ENCODE results near the gene ZNF440.

The ZNF440 gene

DNA sequence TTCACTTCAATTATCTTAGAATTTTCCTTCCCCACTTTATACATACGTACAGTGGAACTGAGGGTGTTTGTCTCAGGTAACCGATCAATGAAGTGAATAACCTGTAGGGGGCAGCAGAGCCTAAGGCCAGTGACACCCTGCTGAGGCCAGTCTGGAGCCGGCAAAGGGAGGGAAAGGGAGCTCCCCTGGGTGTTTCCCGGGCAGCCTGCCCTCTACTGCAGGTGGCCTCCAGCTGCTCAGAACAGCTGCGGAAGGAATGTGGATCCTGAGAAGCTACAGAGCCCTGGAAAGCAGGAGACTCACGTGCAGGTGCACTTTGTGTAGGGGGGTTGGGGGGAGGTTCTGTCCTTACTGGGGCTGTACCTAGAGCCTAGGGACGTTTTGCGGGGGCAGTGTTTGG, 16.6 kb upstream of the ZNF440 start:
- ChIA-PET POLR2A (interaction anchor here (0.8 to 1.1 kb wide), 3 partner anchors 14 to 343 kb away, joined by 3 to 4 read pairs (median 3); partner anchors contain the start of gene ZNF20), CTCF (interaction anchor here (0.6 to 8.6 kb wide), 47 partner anchors 8 to 458 kb away, joined by 3 to 95 read pairs (median 5); partner anchors contain the start of genes ZNF20, ZNF433, ZNF440 and ZNF441)
- H3K4me3 ChIP-seq (ENCODE audit: low read depth, low read length), result no peak overlapping the region
- peak; percentile 21 for DNase-seq (ENCODE audit: low read depth, low spot score)
- TF ChIP-seq, protein P1, sequence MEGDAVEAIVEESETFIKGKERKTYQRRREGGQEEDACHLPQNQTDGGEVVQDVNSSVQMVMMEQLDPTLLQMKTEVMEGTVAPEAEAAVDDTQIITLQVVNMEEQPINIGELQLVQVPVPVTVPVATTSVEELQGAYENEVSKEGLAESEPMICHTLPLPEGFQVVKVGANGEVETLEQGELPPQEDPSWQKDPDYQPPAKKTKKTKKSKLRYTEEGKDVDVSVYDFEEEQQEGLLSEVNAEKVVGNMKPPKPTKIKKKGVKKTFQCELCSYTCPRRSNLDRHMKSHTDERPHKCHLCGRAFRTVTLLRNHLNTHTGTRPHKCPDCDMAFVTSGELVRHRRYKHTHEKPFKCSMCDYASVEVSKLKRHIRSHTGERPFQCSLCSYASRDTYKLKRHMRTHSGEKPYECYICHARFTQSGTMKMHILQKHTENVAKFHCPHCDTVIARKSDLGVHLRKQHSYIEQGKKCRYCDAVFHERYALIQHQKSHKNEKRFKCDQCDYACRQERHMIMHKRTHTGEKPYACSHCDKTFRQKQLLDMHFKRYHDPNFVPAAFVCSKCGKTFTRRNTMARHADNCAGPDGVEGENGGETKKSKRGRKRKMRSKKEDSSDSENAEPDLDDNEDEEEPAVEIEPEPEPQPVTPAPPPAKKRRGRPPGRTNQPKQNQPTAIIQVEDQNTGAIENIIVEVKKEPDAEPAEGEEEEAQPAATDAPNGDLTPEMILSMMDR (IDR thresholded peaks at IDR 0.05; ENCODE audit: insufficient read depth, low read length, missing control alignments), result peak; percentile 70

DNA sequence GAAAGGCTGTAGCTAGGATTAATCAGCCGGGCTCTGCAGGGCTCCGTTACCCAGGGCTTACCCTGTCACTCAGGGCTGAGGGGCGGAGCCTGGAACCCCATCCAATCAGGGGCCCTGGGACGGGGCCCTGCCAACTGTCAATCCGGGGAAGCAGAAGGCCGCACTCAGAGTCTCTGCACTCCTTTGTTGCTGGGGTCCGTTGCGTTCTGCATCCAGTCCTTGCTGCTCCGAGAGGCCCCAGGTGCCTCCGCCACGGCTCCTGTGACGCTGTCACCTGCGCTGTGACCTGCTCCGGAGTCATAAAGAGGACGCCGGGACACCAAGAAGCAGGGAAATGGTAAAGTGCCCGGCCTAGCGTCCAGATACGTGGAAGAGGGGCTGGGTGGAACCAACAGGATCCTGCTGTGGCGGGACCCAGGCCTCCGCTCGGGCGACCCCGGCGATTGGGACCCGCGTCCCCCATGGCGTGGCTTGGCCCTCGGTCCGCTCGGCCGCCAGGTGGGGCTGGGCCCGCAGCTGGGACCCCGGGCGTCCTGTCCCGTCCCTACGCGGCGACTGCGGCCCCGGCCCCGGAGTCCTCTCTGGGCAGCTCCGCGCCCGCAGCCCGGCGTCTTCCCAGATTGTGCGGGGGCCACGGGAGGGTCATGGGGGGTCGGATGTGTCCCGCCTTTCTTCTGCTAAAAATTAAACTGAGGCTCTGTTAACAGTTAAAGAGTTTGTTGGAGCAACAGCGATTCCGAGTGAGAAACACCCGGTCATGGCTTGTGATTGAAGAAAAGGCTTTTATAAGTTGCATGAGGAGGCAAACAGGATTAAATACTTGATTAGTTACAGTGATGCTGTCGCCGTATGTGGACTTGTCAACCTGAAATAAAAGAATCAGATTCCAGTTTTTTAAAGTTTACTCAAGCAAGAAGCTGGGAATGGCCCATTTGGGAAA, 15.4 kb upstream of the ZNF440 start, which contains the start of gene ZNF491:
ZNF491 (plus strand) TSS at position 133 of the 940 bp plus-strand sequence. CDS start 7,431 bp downstream, outside the sequence.
- peak; percentile 34 for DNase-seq (ENCODE audit: low read depth, low spot score)
- ChIA-PET CTCF (interaction anchor here (0.6 to 8.6 kb wide), 34 partner anchors 9 to 457 kb away, joined by 3 to 95 read pairs (median 6); partner anchors contain the start of genes ZNF433, ZNF440, ZNF441 and ZNF700), POLR2A (interaction anchor here (0.8 to 1.1 kb wide), 2 partner anchors 15 to 125 kb away, joined by 3 read pairs; no protein-coding TSS in a partner anchor)
- TF ChIP-seq, protein P1 (IDR thresholded peaks at IDR 0.05; ENCODE audit: insufficient read depth, low read length, missing control alignments), result peak; percentile 50
- H3K4me3 ChIP-seq (ENCODE audit: low read depth, low read length), result peak within 1 kb of the TSS; percentile 81

DNA sequence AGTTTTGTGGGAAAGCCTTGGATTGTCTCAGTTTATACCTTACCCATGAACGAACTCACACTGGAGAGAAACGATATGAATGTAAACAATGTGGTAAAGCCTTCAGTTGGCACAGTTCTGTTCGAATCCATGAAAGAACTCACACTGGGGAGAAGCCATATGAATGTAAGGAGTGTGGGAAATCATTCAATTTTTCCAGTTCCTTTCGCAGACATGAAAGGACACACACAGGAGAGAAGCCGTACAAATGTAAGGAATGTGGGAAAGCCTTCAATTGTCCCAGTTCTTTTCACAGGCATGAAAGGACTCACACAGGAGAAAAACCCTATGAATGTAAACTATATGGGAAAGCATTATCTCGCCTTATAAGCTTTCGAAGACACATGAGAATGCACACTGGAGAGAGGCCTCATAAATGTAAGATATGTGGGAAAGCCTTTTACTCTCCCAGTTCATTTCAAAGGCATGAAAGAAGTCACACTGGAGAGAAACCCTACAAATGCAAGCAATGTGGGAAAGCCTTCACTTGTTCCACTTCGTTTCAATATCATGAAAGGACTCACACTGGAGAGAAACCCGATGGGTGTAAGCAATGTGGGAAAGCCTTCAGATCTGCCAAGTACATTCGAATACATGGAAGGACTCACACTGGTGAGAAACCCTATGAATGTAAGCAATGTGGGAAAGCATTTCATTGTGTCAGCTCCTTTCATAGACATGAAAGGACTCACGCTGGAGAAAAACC, 7.5 kb upstream of the ZNF440 start:
- ChIA-PET CTCF (interaction anchor here (4.3 kb wide), 1 partner anchor 8 kb away, joined by 25 read pairs; the partner anchor contains the start of gene ZNF491), POLR2A (no interaction called here)
- DNase-seq (ENCODE audit: low read depth, low spot score), result no peak
- TF ChIP-seq, protein P1 (IDR thresholded peaks at IDR 0.05; ENCODE audit: insufficient read depth, low read length, missing control alignments), result no peak
- H3K4me3 ChIP-seq (ENCODE audit: low read depth, low read length), result no peak overlapping the region

DNA sequence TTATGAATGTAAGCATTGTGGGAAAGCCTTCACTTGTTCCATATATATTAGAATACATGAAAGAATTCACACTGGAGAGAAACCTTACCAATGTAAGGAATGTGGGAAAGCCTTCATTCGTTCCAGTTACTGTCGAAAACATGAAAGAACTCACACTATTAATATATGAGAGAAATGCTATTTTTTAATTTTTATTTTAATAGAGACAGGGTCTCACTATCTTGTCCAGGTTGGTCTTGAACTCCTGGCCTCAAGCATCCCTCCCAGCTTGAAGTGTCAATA, 7.0 kb upstream of the ZNF440 start:
- TF ChIP-seq, protein P1 (IDR thresholded peaks at IDR 0.05; ENCODE audit: insufficient read depth, low read length, missing control alignments), result no peak
- ChIA-PET POLR2A (no interaction called here), CTCF (interaction anchor here (4.3 kb wide), 1 partner anchor 9 kb away, joined by 25 read pairs; the partner anchor contains the start of gene ZNF491)
- no peak for DNase-seq (ENCODE audit: low read depth, low spot score)
- H3K4me3 ChIP-seq (ENCODE audit: low read depth, low read length), result no peak overlapping the region

DNA sequence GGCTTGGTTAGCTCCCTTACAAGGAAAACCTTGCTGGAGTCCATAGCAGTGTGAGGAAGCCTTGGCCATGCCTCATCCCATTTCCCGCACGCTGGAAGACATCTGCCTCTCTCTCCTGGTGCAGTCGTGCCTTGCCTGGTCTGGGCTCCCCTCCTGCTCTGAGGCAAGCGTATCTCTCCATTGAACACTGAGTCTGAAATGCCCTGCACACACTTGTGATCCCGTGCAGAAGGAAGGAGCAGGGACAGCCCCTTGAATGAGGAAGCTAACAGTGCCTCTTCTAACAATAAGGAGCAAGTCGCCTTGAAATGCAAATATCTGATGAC, 407 bp upstream of the ZNF440 start:
- peak overlapping the region; percentile 90 for H3K4me3 ChIP-seq (ENCODE audit: low read depth, low read length)
- TF ChIP-seq, protein P1 (IDR thresholded peaks at IDR 0.05; ENCODE audit: insufficient read depth, low read length, missing control alignments), result no peak
- CTCF ChIA-PET, result interaction anchor here (1.0 to 5.9 kb wide), 6 partner anchors 15 to 328 kb away, joined by 3 to 95 read pairs (median 5); partner anchors contain the start of genes ZNF439, ZNF441 and ZNF491
- DNase-seq (ENCODE audit: low read depth, low spot score), result no peak
- POLR2A ChIA-PET, result interaction anchor here (0.8 to 1.5 kb wide), 2 partner anchors 16 to 174 kb away, joined by 3 to 4 read pairs; partner anchors contain the start of gene ZNF491
